Activated CD8-positive, alpha-beta T cell treated with anti-CD3 and anti-CD28 coated beads for 36 hours (primary cell): Measurements from ENCODE around the gene LRMDA. TPM values are rescaled to one million over a fixed set of nuclear protein-coding genes. Genes with fewer than 3 reads are reported as not detected.
"Not testable (repeated sequence)": the region's sequence is repeated elsewhere in the genome, so short reads cannot be mapped to it uniquely, and the experiment has no call there.

Experiments
- ATAC-seq: fragments of 200-7000 bp; cut with Tn5 transposase; one replicate; pipeline ENCODE4 v1.10.0; 2021; ENCODE audit warnings: mild to moderate bottlenecking, moderate library complexity
- CTCF ChIA-PET: fragments of 350-600 bp; sonication (Branson Sonifier 250); formaldehyde crosslinking; loops from one replicate; lab custom pipeline; 2021; ENCODE audit warnings: antibody characterized with exemption; lab: Charles Lee
- POLR2A ChIA-PET: fragments of 350-600 bp; sonication (Branson Sonifier 250); formaldehyde crosslinking; loops from one replicate; lab custom pipeline; 2021; ENCODE audit warnings: antibody characterized with exemption; lab: Charles Lee
- DNase-seq: peaks from one replicate; pipeline ENCODE4 v3.0.0-alpha.2; 2020
- H3K27ac Mint-ChIP-seq: one replicate; pipeline ENCODE4 v1.8.0; 2021; ENCODE audit warnings: mild to moderate bottlenecking, mixed read lengths
- H3K27me3 Mint-ChIP-seq: one replicate; pipeline ENCODE4 v1.8.0; 2021; ENCODE audit warnings: mixed read lengths
- H3K36me3 Mint-ChIP-seq: one replicate; pipeline ENCODE4 v1.8.0; 2021; ENCODE audit warnings: low read depth, mixed read lengths
- H3K4me1 Mint-ChIP-seq: one replicate; pipeline ENCODE4 v1.8.0; 2021; ENCODE audit warnings: low read depth, mixed read lengths
- H3K4me3 Mint-ChIP-seq: one replicate; pipeline ENCODE4 v1.8.0; 2021; ENCODE audit warnings: mild to moderate bottlenecking, moderate library complexity, mixed read lengths
- H3K9me3 Mint-ChIP-seq: one replicate; pipeline ENCODE4 v1.8.0; 2021; ENCODE audit warnings: mixed read lengths
- intact Hi-C: fragments of 100-400 bp; cut with micrococcal nuclease; formaldehyde crosslinking; loops from one replicate; pipeline ENCODE4 v1.10.0; 2022
- total RNA-seq, 2 experiments: library from RNA; stranded (reverse); gene quantifications; one replicate each; pipeline ENCODE4 v1.2.3, GENCODE V29; 2021
- TF ChIP-seq, protein P1 (sequence below): fragments of 200-600 bp; IDR thresholded peaks from one replicate; pipeline ENCODE4 v1.8.0; 2022; ENCODE audit warnings: antibody characterized with exemption, mild to moderate bottlenecking

LRMDA gene
- total RNA-seq, 2 experiments from 2014 or later = not detected

DNA sequence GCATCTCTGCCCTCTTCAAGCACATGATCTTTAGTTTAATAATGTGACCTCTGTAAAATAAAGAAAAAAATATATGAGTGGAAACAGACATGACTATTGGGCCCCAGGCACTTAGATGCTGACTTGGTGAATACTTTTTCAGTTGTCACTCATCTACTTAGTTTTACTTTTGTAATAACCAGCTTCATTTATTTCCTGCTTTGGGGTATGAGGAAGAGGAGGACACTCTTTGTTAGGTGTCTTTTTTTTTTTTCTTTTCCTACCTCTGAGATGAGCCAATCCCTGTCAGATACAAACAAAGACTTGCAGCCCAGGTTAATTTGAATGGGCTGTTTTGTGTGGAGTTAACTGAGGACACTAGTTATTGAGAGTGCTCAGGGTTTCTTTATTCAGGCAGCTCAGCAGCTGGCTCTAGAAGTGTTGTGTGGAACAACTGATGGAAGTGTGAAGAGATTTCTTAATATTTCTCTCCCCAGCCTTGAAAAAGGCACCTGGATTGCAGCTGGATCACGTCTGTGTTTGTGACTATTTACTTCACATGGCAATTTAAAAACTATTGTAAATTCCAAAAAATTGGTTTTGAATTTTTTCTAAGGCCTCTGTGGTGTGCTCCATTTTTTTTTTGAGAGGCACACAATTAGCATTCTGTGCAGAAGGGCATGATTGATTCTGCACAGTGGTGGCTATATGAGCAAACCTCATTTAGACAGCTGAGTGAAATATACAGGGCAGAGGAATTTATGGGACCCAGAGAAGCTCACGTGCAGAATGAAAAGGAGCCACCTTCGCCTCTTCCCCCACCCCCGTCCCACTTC lies 333.8 kb downstream of the LRMDA start:
- DNase-seq (no peak), ATAC-seq (no peak)
- TF ChIP-seq, protein P1, sequence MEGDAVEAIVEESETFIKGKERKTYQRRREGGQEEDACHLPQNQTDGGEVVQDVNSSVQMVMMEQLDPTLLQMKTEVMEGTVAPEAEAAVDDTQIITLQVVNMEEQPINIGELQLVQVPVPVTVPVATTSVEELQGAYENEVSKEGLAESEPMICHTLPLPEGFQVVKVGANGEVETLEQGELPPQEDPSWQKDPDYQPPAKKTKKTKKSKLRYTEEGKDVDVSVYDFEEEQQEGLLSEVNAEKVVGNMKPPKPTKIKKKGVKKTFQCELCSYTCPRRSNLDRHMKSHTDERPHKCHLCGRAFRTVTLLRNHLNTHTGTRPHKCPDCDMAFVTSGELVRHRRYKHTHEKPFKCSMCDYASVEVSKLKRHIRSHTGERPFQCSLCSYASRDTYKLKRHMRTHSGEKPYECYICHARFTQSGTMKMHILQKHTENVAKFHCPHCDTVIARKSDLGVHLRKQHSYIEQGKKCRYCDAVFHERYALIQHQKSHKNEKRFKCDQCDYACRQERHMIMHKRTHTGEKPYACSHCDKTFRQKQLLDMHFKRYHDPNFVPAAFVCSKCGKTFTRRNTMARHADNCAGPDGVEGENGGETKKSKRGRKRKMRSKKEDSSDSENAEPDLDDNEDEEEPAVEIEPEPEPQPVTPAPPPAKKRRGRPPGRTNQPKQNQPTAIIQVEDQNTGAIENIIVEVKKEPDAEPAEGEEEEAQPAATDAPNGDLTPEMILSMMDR = no peak
- ChIA-PET CTCF (no interaction called here), POLR2A (no interaction called here)
- Mint-ChIP-seq H3K27me3 (peaks cover 6% of the 10 kb centered on the region), H3K9me3 (no peaks in the 10 kb centered on the region), H3K4me3 (no peak overlapping the region), H3K36me3 (no peaks in the 10 kb centered on the region), H3K27ac (no peak overlapping the region), H3K4me1 (no peaks in the 10 kb centered on the region)
- intact Hi-C loops = no loop called here

DNA sequence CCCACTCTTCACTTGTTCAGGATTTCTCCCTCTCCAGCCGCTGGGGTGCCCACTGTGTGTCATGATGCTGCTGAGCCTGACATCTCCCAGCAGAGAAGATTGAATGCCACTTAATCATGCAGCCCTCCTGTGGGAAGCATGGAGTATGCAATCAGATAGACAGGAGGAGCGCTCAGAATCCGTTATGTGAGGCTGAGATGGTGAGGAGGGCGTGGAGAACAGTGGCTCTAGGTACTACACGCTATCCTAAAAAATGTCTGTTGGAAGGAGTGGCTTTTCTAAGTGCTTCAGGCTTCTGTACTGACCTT lies 334.3 kb downstream of the LRMDA start:
- Mint-ChIP-seq H3K4me1 (no peaks in the 10 kb centered on the region), H3K36me3 (no peaks in the 10 kb centered on the region), H3K27ac (no peak overlapping the region), H3K4me3 (no peak overlapping the region), H3K27me3 (peaks cover 6% of the 10 kb centered on the region), H3K9me3 (no peaks in the 10 kb centered on the region)
- TF ChIP-seq, protein P1 = no peak
- intact Hi-C loops = no loop called here
- ATAC-seq = no peak
- POLR2A ChIA-PET = no interaction called here
- CTCF ChIA-PET = no interaction called here
- DNase-seq = no peak

DNA sequence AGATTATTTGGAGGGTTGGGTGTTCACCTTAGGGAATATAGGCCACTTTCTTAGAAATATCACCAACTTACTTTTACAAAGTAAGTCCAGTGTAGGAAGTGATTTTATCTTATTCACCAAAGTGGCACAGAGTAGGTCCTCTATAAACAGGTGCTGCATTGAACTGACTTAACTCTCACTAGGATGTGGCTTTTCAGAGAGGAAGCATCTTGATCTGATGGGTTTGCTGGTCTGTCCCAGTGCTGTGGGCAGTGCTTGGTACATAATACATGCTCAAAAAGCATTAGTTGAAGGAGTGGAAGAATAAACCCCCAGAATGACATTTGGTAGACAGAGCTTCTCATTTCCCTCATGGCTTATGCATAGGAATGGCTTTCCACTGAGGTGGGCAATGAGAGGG lies 334.7 kb downstream of the LRMDA start:
- CTCF ChIA-PET = no interaction called here

DNA sequence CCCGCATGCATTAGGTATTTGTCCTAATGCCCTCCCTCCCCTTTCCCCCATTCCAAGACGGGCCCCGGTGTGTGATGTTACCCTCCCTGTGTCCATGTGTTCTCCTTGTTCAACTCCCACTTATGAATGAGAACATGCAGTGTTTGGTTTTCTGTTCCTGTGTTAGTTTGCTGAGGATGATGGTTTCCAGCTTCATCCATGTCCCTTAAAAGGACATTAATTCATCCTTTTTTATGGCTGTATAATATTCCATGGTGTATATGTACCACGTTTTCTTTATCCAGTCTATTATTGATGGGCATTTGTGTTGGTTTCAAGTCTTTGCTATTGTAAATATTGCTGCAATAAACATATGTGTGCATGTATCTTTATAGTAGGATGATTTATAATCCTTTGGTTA lies 335.3 kb downstream of the LRMDA start:
- intact Hi-C loops, POLR2A ChIA-PET, H3K27ac Mint-ChIP-seq, H3K36me3 Mint-ChIP-seq, H3K4me1 Mint-ChIP-seq, ATAC-seq, DNase-seq, CTCF ChIA-PET, H3K4me3 Mint-ChIP-seq, H3K9me3 Mint-ChIP-seq, H3K27me3 Mint-ChIP-seq: not testable (repeated sequence)

More for the DNA sequence above, 334.7 kb downstream of the LRMDA start:
- no peak overlapping the region for H3K27ac Mint-ChIP-seq
- intact Hi-C loops = no loop called here
- DNase-seq (no peak), ATAC-seq (no peak)
- peaks cover under 1% of the 10 kb centered on the region for H3K4me1 Mint-ChIP-seq
- H3K27me3 Mint-ChIP-seq = peaks cover 6% of the 10 kb centered on the region
- H3K4me3 Mint-ChIP-seq = no peak overlapping the region
- POLR2A ChIA-PET = no interaction called here
- TF ChIP-seq, protein P1 = no peak
- H3K36me3 Mint-ChIP-seq = no peaks in the 10 kb centered on the region
- H3K9me3 Mint-ChIP-seq = no peaks in the 10 kb centered on the region

DNA sequence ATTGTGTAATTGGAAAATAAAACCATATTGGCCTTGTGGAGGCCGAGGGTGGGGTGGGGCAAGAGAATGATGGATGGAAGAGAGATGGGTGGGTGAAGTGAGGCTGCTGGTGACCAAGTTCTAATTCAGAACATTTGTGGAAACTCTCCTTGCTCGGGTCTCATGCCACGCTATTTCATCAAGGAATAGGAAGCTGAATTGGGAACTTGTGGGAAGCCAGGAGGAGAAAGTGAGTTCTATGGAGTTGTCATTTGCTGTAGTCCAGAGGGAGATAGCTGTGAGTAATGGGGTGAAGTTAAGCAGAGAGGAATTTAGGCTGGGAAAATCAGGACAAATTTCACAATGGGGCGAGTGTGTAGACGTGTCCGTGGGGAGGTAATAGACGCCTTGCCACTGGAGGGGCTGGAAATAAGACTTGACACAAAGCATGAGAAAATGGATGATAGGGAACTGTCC lies 339.2 kb downstream of the LRMDA start:
- Mint-ChIP-seq H3K36me3 (no peaks in the 10 kb centered on the region), H3K9me3 (no peaks in the 10 kb centered on the region), H3K4me3 (no peak overlapping the region), H3K27me3 (peaks cover 6% of the 10 kb centered on the region), H3K4me1 (peaks cover 18% of the 10 kb centered on the region), H3K27ac (no peak overlapping the region)
- intact Hi-C loops = no loop called here
- ChIA-PET POLR2A (no interaction called here), CTCF (no interaction called here)
- no peak for ATAC-seq
- TF ChIP-seq, protein P1 = no peak
- no peak for DNase-seq
